Thyroid gland (tissue), 4 donors: ENCODE measurements around the gene OR2A7. TPM values are rescaled to one million over a fixed set of nuclear protein-coding genes. Genes with fewer than 3 reads are reported as not detected.
A peak's percentile ranks its signal among the peaks of the same experiment; 100 is the strongest.
"Not testable (repeated sequence)": the region's sequence is repeated elsewhere in the genome, so short reads cannot be mapped to it uniquely, and the experiment has no call there.

Source experiments
- DNase-seq, 2 donors: peaks; one replicate each; pipeline ENCODE4 v3.0.0-alpha.2; 2019
- H3K27ac ChIP-seq, 3 donors: fragments of 200-600 bp; sonication (generic); 1 replicate in 2 of 3; 2 replicates in 1 of 3; pipeline ENCODE4 v1.5.1; 2016 to 2019; ENCODE audit warnings: mild to moderate bottlenecking in 1 of 3, moderate library complexity in 1 of 3
- H3K27me3 ChIP-seq: fragments of 200-600 bp; sonication (generic); one replicate; pipeline ENCODE4 v1.5.1; 2019
- H3K36me3 ChIP-seq, 2 donors: fragments of 200-600 bp; sonication (generic); one replicate each; pipeline ENCODE4 v1.5.1; 2016 to 2019
- H3K4me1 ChIP-seq, 2 donors: fragments of 200-600 bp; sonication (generic); one replicate each; pipeline ENCODE4 v1.5.1; 2017 to 2019
- H3K4me3 ChIP-seq, 3 donors: fragments of 200-600 bp; sonication (generic); replicated peaks in 1 of 3; 1 replicate in 2 of 3; 2 replicates in 1 of 3; pipeline ENCODE4 v1.5.1; 2016; ENCODE audit warnings: mild to moderate bottlenecking in 1 of 3
- H3K9me3 ChIP-seq: fragments of 200-600 bp; sonication (generic); one replicate; pipeline ENCODE4 v1.5.1; 2017
- CTCF ChIP-seq, 6 experiments: fragments of 200-600 bp in 3 of 6; fragments of 450-650 bp in 3 of 6; sonication (generic) in 3 of 6; IDR thresholded peaks; one replicate each; pipeline ENCODE4 v1.5.1; 2016 to 2019; ENCODE audit warnings: antibody characterized with exemption in 6 of 6, mild to moderate bottlenecking in 2 of 6, inconsistent platforms in 1 of 6, moderate library complexity in 1 of 6
- POLR2A ChIP-seq, 2 donors: fragments of 450-650 bp; IDR thresholded peaks; one replicate each; pipeline ENCODE4 v1.6.1; 2017; ENCODE audit warnings: antibody characterized with exemption in 2 of 2, mild to moderate bottlenecking in 2 of 2, moderate library complexity in 1 of 2
- WGBS, 2 donors: methylation state at CpG; one replicate each; pipeline ENCODE4 v1.1.5; 2017; 5-methylcytosine and 5-hydroxymethylcytosine counted together
- intact Hi-C: fragments of 100-400 bp; cut with DNase I; formaldehyde crosslinking; loops from one replicate; pipeline ENCODE4 v1.15.1; 2023
- total RNA-seq, 4 donors: library from RNA; depleted of rRNA; stranded (reverse); fragments of >200 nt; gene quantifications; one replicate each; pipeline ENCODE4 v1.2.3, GENCODE V29; 2016

The OR2A7 gene
- total RNA-seq, 4 donors from 2014 or later, result 16.8 to 36.0 (median 26.5) TPM

GRCh38 chr7:144283716-144284115, 19.1 kb upstream of the OR2A7 start:
- intact Hi-C loops, H3K36me3 ChIP-seq, DNase-seq, H3K4me1 ChIP-seq, H3K4me3 ChIP-seq, H3K27ac ChIP-seq, H3K9me3 ChIP-seq, H3K27me3 ChIP-seq: not testable (repeated sequence)
- no CpG with 5 or more reads among the region's 6 CpGs for WGBS, 2 donors

- H3K4me3 ChIP-seq, intact Hi-C loops, H3K36me3 ChIP-seq, H3K4me1 ChIP-seq, H3K27ac ChIP-seq, H3K9me3 ChIP-seq, H3K27me3 ChIP-seq: not testable (repeated sequence)
- 80 to 100% methylated on average over 1 of the region's 4 CpGs for WGBS, 2 donors
- peak in 1 of 2 donors; percentile 4 for DNase-seq
Measured at GRCh38 chr7:144282490-144282889, 17.9 kb upstream of the OR2A7 start.

- H3K4me1 ChIP-seq, DNase-seq, intact Hi-C loops, H3K27ac ChIP-seq, H3K27me3 ChIP-seq, H3K4me3 ChIP-seq, H3K9me3 ChIP-seq, H3K36me3 ChIP-seq: not testable (repeated sequence)
- no CpG with 5 or more reads among the region's 8 CpGs for WGBS, 2 donors
Measured at GRCh38 chr7:144281981-144282380, 17.4 kb upstream of the OR2A7 start.

GRCh38 chr7:144280010-144280409, 15.4 kb upstream of the OR2A7 start:
- H3K27me3 ChIP-seq, DNase-seq, H3K27ac ChIP-seq, intact Hi-C loops, H3K4me3 ChIP-seq, H3K4me1 ChIP-seq, H3K9me3 ChIP-seq, H3K36me3 ChIP-seq: not testable (repeated sequence)
- WGBS, 2 donors, result 84 to 98% methylated on average over 3 to 4 of the region's 6 CpGs

GRCh38 chr7:144275281-144275680, 10.7 kb upstream of the OR2A7 start:
- DNase-seq, H3K9me3 ChIP-seq, H3K4me3 ChIP-seq, H3K27ac ChIP-seq, intact Hi-C loops, H3K36me3 ChIP-seq, H3K27me3 ChIP-seq, H3K4me1 ChIP-seq: not testable (repeated sequence)
- WGBS, 2 donors, result 96 to 100% methylated on average over 4 to 5 of the region's 6 CpGs

GRCh38 chr7:144269188-144269587, 4.6 kb upstream of the OR2A7 start, which contains the start of gene CTAGE8:
Gene CTAGE8, minus strand, starts transcription at chr7:144269288. Its CDS starts 38 bp downstream, at chr7:144269250.
- intact Hi-C loops, H3K4me1 ChIP-seq, H3K27me3 ChIP-seq, H3K4me3 ChIP-seq, DNase-seq, H3K27ac ChIP-seq, H3K36me3 ChIP-seq, H3K9me3 ChIP-seq: not testable (repeated sequence)
- no CpG with 5 or more reads among the region's 19 CpGs for WGBS, 2 donors

- H3K27ac ChIP-seq, H3K4me1 ChIP-seq, H3K4me3 ChIP-seq, DNase-seq, H3K36me3 ChIP-seq, H3K9me3 ChIP-seq, intact Hi-C loops, H3K27me3 ChIP-seq: not testable (repeated sequence)
- no CpG with 5 or more reads among the region's 2 CpGs for WGBS, 2 donors
Measured at GRCh38 chr7:144262128-144262527, 2.5 kb downstream of the OR2A7 start.

- intact Hi-C loops, H3K9me3 ChIP-seq, H3K4me1 ChIP-seq, H3K27ac ChIP-seq, H3K27me3 ChIP-seq, DNase-seq, H3K36me3 ChIP-seq, H3K4me3 ChIP-seq: not testable (repeated sequence)
- WGBS, 2 donors, result no CpG with 5 or more reads among the region's 14 CpGs
Measured at GRCh38 chr7:144259067-144259466, 5.5 kb downstream of the OR2A7 start.

- no peak for TF ChIP-seq POLR2A (IDR thresholded peaks at IDR 0.05)
- no peak for TF ChIP-seq CTCF (IDR thresholded peaks at IDR 0.05)
- DNase-seq, result no peak
- Histone ChIP-seq H3K4me1 (no peaks in the 10 kb centered on the region), H3K27ac (no peak overlapping the region), H3K4me3 (no peak overlapping the region), H3K36me3 (no peaks in the 10 kb centered on the region), H3K9me3 (no peaks in the 10 kb centered on the region), H3K27me3 (no peaks in the 10 kb centered on the region)
- 71 to 74% methylated on average over 3 of the region's 3 CpGs for WGBS, 2 donors
- intact Hi-C loops, result no loop called here
Measured at GRCh38 chr7:144256112-144256511, 8.5 kb downstream of the OR2A7 start.
